Stomach (tissue), 19 donors: ENCODE measurements around the gene NFKBIA. TPM values are rescaled to one million over a fixed set of nuclear protein-coding genes. Genes with fewer than 3 reads are reported as not detected.

ENCODE experiments used
- DNase-seq, 2 donors: peaks; one replicate each; pipeline versions ENCODE4 v3.0.0 to v3.0.0-alpha.2; 2013 to 2019
- H3K27ac ChIP-seq, 5 donors: fragments of 200-600 bp in 4 of 5; sonication (generic) in 4 of 5; one replicate each; pipeline ENCODE4 v1.5.1; 2013 to 2019; ENCODE audit warnings: mild to moderate bottlenecking in 1 of 5, moderate library complexity in 1 of 5
- H3K27me3 ChIP-seq, 3 donors: fragments of 200-600 bp; sonication (generic); one replicate each; pipeline ENCODE4 v1.5.1; 2017 to 2019; ENCODE audit warnings: mixed run types in 1 of 3
- H3K36me3 ChIP-seq, 4 donors: fragments of 200-600 bp; sonication (generic); 1 replicate in 3 of 4; 2 replicates in 1 of 4; pipeline ENCODE4 v1.5.1; 2016 to 2019
- H3K4me1 ChIP-seq, 4 donors: fragments of 200-600 bp; sonication (generic); one replicate each; pipeline ENCODE4 v1.5.1; 2016 to 2019
- H3K4me3 ChIP-seq, 4 donors: fragments of 200-600 bp; sonication (generic) in 3 of 4; one replicate each; pipeline ENCODE4 v1.5.1; 2016 to 2019; ENCODE audit warnings: mild to moderate bottlenecking in 1 of 4
- H3K9me3 ChIP-seq, 4 donors: fragments of 200-600 bp; sonication (generic); one replicate each; pipeline ENCODE4 v1.5.1; 2016 to 2019
- EP300 ChIP-seq: sonication (generic); formaldehyde crosslinking; IDR thresholded peaks from one replicate; pipeline ENCODE4 v1.6.1; 2017; ENCODE audit warnings: antibody characterized with exemption
- POLR2A ChIP-seq, 4 donors: fragments of 450-650 bp; IDR thresholded peaks; one replicate each; pipeline ENCODE4 v1.6.1; 2016; ENCODE audit warnings: antibody characterized with exemption in 4 of 4, control low read depth in 2 of 4, mild to moderate bottlenecking in 1 of 4, moderate library complexity in 1 of 4
- POLR2AphosphoS5 ChIP-seq, 3 donors: sonication (generic); formaldehyde crosslinking; IDR thresholded peaks; one replicate each; pipeline ENCODE4 v1.6.1; 2016; ENCODE audit warnings: antibody characterized with exemption in 3 of 3
- WGBS, 5 donors: extraction: QIAGEN DNeasy Blood & Tissue Kit in 3 of 5; methylation state at CpG; one replicate each; pipeline versions ENCODE4 v1.1.5 to v1.1.7; 2013 to 2018; 5-methylcytosine and 5-hydroxymethylcytosine counted together
- intact Hi-C: fragments of 100-400 bp; cut with DNase I; formaldehyde crosslinking; loops from one replicate; pipeline ENCODE4 v1.15.1; 2023; ENCODE audit warnings: low total_unique reads
- long read RNA-seq, 10 donors: transcript quantifications; one replicate each; lab custom pipeline, GENCODE V29; 2026
- polyA plus RNA-seq, 3 donors: library from polyadenylated mRNA; stranded (reverse); fragments of 200-250 nt; gene quantifications; one replicate each; pipeline ENCODE4 v1.2.3, GENCODE V29; 2013
- total RNA-seq, 5 donors: library from RNA; depleted of rRNA; stranded (reverse); fragments of >200 nt; gene quantifications; one replicate each; pipeline versions ENCODE4 v1.1.0 to v1.2.3, GENCODE V29; 2014 to 2016
- TF ChIP-seq, protein P1 (sequence below), 7 experiments: fragments of 450-650 bp in 4 of 7; fragments of 200-600 bp in 3 of 7; sonication (generic) in 3 of 7; IDR thresholded peaks; one replicate each; pipeline ENCODE4 v1.5.1; 2016 to 2019; ENCODE audit warnings: antibody characterized with exemption in 7 of 7, control low read depth in 2 of 7, mild to moderate bottlenecking in 1 of 7
- donor health status: healthy with polysubstance abuse.
- donor health status: Bipolar disorder and iron deficiency.
- donor health status: healthy.

Gene NFKBIA, protein sequence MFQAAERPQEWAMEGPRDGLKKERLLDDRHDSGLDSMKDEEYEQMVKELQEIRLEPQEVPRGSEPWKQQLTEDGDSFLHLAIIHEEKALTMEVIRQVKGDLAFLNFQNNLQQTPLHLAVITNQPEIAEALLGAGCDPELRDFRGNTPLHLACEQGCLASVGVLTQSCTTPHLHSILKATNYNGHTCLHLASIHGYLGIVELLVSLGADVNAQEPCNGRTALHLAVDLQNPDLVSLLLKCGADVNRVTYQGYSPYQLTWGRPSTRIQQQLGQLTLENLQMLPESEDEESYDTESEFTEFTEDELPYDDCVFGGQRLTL
- total RNA-seq = 100 to 1,000 TPM; 166 to 605 (median 226) TPM
- polyA plus RNA-seq = 100 to 1,000 TPM; 107 to 136 (median 131) TPM
- long read RNA-seq, donor 1, transcript NFKBIA-201 (6 exons, 1,558 nt) = major isoform, 11 of 19 reads
- long read RNA-seq, donor 1, partial matches to known transcripts = 7 of 19 reads
- long read RNA-seq, donor 1, other reads (novel, unspliced or antisense) = 0 of 19 reads
- long read RNA-seq, donor 2, transcript NFKBIA-201 (6 exons, 1,558 nt) = major isoform, 12 of 13 reads
- long read RNA-seq, donor 2, partial matches to known transcripts = 0 of 13 reads
- long read RNA-seq, donor 2, other reads (novel, unspliced or antisense) = 0 of 13 reads
- long read RNA-seq, donor 3, transcript NFKBIA-201 (6 exons, 1,558 nt) = major isoform, 13 of 22 reads
- long read RNA-seq, donor 3, partial matches to known transcripts = 8 of 22 reads
- long read RNA-seq, donor 3, other reads (novel, unspliced or antisense) = 0 of 22 reads
- long read RNA-seq, donor 4, partial matches to known transcripts = 0 of 3 reads
- long read RNA-seq, donor 4, other reads (novel, unspliced or antisense) = 0 of 3 reads
- long read RNA-seq, donor 5, transcript NFKBIA-201 (6 exons, 1,558 nt) = major isoform, 25 of 45 reads
- long read RNA-seq, donor 5, partial matches to known transcripts = 19 of 45 reads
- long read RNA-seq, donor 5, other reads (novel, unspliced or antisense) = 0 of 45 reads
- long read RNA-seq, donor 6, transcript NFKBIA-201 (6 exons, 1,558 nt) = major isoform, 28 of 40 reads
- long read RNA-seq, donor 6, partial matches to known transcripts = 7 of 40 reads
- long read RNA-seq, donor 6, other reads (novel, unspliced or antisense) = 0 of 40 reads
- long read RNA-seq, donor 7, transcript NFKBIA-201 (6 exons, 1,558 nt) = major isoform, 24 of 40 reads
- long read RNA-seq, donor 7, partial matches to known transcripts = 12 of 40 reads
- long read RNA-seq, donor 7, other reads (novel, unspliced or antisense) = 0 of 40 reads
- long read RNA-seq, donor 8, transcript NFKBIA-201 (6 exons, 1,558 nt) = major isoform, 14 of 23 reads
- long read RNA-seq, donor 8, partial matches to known transcripts = 7 of 23 reads
- long read RNA-seq, donor 8, other reads (novel, unspliced or antisense) = 0 of 23 reads
- long read RNA-seq, donor 9, transcript NFKBIA-201 (6 exons, 1,558 nt) = major isoform, 21 of 23 reads
- long read RNA-seq, donor 9, partial matches to known transcripts = 0 of 23 reads
- long read RNA-seq, donor 9, other reads (novel, unspliced or antisense) = 0 of 23 reads
- long read RNA-seq, donor 10, transcript NFKBIA-201 (6 exons, 1,558 nt) = major isoform, 15 of 18 reads
- long read RNA-seq, donor 10, partial matches to known transcripts = 0 of 18 reads
- long read RNA-seq, donor 10, other reads (novel, unspliced or antisense) = 0 of 18 reads

DNA sequence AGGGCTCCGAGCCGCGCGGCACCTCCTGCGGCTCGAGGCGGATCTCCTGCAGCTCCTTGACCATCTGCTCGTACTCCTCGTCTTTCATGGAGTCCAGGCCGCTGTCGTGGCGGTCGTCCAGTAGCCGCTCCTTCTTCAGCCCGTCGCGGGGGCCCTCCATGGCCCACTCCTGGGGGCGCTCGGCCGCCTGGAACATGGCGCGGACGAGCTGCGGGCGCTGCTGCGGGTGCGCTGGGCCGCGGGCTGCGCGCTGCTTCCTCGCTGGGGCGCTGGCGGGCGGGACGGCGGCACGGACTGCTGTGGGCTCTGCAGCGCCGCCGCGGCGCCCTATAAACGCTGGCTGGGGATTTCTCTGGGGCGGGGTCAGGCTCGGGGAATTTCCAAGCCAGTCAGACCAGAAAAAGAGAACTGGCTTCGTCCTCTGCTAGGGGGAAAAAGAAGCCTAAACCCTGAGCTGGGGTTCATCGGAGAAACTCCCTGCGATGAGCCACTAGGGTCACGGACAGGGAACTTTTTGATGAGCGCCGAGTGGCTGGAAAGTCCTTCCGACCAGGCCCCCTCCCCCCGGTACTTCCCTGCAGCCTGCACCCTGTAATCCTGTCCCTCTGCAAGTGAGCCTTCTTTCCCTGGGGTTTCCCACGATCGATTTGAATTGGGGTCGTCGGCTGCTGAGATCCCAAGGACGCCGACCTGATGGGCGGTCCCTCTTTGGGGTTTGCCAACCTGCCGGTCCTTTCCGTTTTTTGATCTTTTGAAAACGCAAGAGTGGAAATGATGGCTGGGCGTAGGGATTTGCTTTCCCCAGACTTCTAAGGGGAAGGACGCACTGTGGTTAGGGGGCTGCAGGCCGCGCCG is at the start of gene NFKBIA:
TSS of gene NFKBIA (minus strand) at position 301 of the 855 bp plus-strand sequence. CDS start at position 196, 105 bp downstream.
- TF ChIP-seq POLR2AphosphoS5 (IDR thresholded peaks at IDR 0.05) = peak; percentile 66 to 99 (median 99)
- TF ChIP-seq EP300 = no peak
- TF ChIP-seq POLR2A (IDR thresholded peaks at IDR 0.05) = peak in 1 of 4 donors; percentile 48
- TF ChIP-seq, protein P1, sequence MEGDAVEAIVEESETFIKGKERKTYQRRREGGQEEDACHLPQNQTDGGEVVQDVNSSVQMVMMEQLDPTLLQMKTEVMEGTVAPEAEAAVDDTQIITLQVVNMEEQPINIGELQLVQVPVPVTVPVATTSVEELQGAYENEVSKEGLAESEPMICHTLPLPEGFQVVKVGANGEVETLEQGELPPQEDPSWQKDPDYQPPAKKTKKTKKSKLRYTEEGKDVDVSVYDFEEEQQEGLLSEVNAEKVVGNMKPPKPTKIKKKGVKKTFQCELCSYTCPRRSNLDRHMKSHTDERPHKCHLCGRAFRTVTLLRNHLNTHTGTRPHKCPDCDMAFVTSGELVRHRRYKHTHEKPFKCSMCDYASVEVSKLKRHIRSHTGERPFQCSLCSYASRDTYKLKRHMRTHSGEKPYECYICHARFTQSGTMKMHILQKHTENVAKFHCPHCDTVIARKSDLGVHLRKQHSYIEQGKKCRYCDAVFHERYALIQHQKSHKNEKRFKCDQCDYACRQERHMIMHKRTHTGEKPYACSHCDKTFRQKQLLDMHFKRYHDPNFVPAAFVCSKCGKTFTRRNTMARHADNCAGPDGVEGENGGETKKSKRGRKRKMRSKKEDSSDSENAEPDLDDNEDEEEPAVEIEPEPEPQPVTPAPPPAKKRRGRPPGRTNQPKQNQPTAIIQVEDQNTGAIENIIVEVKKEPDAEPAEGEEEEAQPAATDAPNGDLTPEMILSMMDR (IDR thresholded peaks at IDR 0.05) = peak in 3 of 7 experiments; percentile 2 to 38 (median 26)
- intact Hi-C loops = loop anchor here (10.0 kb wide), 2 partner anchors 70 to 110 kb away; partner anchors contain the start of gene PSMA6
- 0 to 1% (median 0%) methylated on average over 19 to 69 of the region's 69 CpGs for WGBS, 5 donors
- Histone ChIP-seq H3K4me1 (peaks cover 39 to 57% (median 48%) of the 10 kb centered on the region in 4 donors), H3K4me3 (peak within 1 kb of the TSS; percentile 72 to 97 (median 86)), H3K27me3 (no peaks in the 10 kb centered on the region), H3K36me3 (peaks cover 37 to 41% (median 39%) of the 10 kb centered on the region in 4 donors), H3K9me3 (no peaks in the 10 kb centered on the region), H3K27ac (peak within 1 kb of the TSS; percentile 97 to 100 (median 99))
- peak; percentile 93 to 97 for DNase-seq

GRCh38 chr14:35446450-35446849 is 41.9 kb upstream of the NFKBIA start:
- H3K9me3 ChIP-seq = peaks cover 0 to 6% (median 0%) of the 10 kb centered on the region in 4 donors
- no peak overlapping the region for H3K4me3 ChIP-seq
- 88 to 97% (median 96%) methylated on average over 1 of the region's 1 CpG for WGBS, 5 donors
- H3K27me3 ChIP-seq = no peaks in the 10 kb centered on the region
- no peak overlapping the region for H3K27ac ChIP-seq
- H3K36me3 ChIP-seq = no peaks in the 10 kb centered on the region
- intact Hi-C loops = no loop called here
- TF ChIP-seq EP300 (no peak), POLR2A (IDR thresholded peaks at IDR 0.05) (no peak), POLR2AphosphoS5 (IDR thresholded peaks at IDR 0.05) (no peak)
- TF ChIP-seq, protein P1 (IDR thresholded peaks at IDR 0.05) = no peak
- no peak for DNase-seq
- no peaks in the 10 kb centered on the region for H3K4me1 ChIP-seq

- WGBS, 5 donors = 70 to 87% (median 78%) methylated on average over 1 of the region's 1 CpG
- DNase-seq = no peak
- no peak overlapping the region for H3K4me3 ChIP-seq
- H3K4me1 ChIP-seq = no peaks in the 10 kb centered on the region
- intact Hi-C loops = no loop called here
- no peaks in the 10 kb centered on the region for H3K36me3 ChIP-seq
- peaks cover 0 to 6% (median 0%) of the 10 kb centered on the region in 4 donors for H3K9me3 ChIP-seq
- no peak overlapping the region for H3K27ac ChIP-seq
- TF ChIP-seq EP300 (no peak), POLR2AphosphoS5 (IDR thresholded peaks at IDR 0.05) (no peak), POLR2A (IDR thresholded peaks at IDR 0.05) (no peak)
- TF ChIP-seq, protein P1 (IDR thresholded peaks at IDR 0.05) = no peak
- H3K27me3 ChIP-seq = no peaks in the 10 kb centered on the region
These were observed 39.6 kb upstream of the NFKBIA start for GRCh38 chr14:35444104-35444503.
